GM18511 (cell line): ENCODE measurements around the gene VASN.

Source experiments
- ATAC-seq: cut with Tn5 transposase; IDR thresholded peaks from one replicate; pipeline ENCODE4 v1.9.1; 2021; ENCODE audit warnings: mild to moderate bottlenecking, moderate library complexity; ENCODE audit not compliant: unreplicated experiment

VASN gene

GRCh38 chr16:4351880-4352279 lies 19.8 kb upstream of the VASN start:
- no peak for ATAC-seq

DNA sequence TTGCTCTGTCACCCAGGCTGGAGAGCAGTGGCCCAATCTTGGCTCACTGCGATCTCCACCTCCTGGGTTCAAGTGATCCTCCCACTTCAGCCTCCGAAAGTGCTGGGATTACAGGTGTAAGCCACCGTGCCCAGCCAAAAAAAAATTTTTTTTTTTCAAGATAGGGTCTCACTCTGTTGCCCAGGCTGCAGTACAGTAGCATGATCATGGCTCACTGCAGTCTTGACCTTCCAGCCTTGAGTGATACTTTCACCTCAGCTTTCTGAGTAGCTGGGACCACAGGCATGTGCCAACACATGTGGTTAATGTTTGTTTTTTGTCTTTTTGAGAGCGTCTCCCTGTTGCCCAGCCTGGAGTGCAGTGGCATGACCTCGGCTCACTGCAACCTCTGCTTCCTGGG lies 18.8 kb upstream of the VASN start:
- ATAC-seq, result no peak

DNA sequence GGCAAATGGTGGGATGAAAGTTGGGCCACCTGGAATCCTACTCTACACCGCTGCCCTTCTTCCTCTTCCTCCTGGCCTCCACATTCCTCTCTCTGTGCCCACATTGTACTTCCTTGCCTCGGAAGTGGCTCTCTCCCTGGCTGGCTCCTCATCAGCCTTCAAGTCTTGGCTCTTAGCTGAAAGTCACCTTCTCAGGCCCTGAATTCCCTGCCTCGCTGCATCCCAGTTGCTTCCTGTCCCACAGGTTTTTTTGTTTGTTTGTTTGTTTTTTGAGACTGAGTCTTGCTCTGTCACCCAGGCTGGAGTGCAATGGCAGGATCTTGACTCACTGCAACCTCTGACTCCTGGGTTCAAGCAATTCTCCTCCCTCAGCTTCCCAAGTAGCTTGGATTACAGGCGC lies 18.0 kb upstream of the VASN start:
- no peak for ATAC-seq

- ATAC-seq, result no peak
These were observed 16.9 kb upstream of the VASN start for GRCh38 chr16:4354512-4355409.

GRCh38 chr16:4356820-4357219 lies 14.8 kb upstream of the VASN start:
- ATAC-seq, result no peak

DNA sequence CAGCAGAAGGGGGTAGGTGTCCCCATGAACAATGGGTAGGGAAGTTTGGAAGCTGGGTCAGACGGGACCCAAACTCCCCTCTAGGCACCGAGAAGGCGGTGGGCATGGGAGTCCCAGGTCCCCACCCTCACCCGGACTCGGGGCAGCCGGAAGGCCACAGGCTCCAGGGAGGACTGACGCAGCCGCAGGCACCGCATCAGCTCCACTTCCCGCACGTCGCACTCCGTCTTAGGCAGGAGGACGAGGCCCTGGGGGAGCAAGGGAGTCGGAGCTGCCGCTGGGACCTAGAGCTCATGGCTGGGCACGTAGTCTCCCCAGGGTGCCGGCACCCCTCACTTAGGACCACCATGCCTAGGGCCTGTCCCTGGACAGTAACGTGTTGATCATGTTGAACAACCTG lies 13.4 kb upstream of the VASN start:
- no peak for ATAC-seq

GRCh38 chr16:4358831-4359561 lies 12.7 kb upstream of the VASN start:
- ATAC-seq, result no peak

DNA sequence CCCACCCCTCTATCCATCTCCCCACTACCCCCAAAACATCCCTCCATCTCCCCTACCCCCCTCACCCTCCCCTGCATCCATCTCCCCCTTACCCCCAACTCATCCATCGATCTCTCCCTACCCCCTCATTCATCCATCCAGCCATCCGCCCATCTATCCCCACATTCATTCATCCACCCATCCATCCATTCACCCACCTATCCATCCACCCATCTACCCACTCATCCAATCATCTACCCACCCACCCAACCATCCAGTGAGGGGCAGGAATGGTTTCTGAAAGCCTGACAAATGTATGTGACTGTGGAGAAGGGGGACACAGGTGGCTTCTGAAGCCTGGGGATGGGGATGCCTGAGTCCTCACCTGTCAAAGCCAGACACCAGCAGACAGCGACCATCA lies 11.7 kb upstream of the VASN start:
- ATAC-seq, result no peak

DNA sequence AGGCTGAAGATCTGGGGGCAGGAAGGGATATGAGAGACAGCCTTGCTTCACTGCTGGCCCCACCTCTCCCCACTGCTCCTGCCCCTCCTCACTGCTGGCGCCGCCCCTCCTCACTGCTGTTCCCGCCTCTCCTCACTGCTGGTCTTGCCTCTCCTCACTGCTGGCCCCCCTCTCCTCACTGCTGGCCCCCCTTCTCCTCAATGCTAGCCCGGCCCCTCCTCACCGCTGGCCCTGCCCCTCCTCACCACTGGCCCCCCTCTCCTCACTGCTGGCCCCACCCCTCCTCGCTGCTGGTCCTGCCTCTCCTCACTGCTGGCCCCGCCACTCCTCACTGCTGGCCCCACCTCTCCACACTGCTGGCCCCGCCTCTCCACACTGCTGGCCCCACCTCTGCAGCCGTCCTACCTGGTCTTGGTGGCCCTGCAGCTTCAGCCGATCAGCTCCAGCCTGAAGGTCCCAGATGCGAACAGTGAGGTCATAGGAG lies 11.1 kb upstream of the VASN start:
- no peak for ATAC-seq

GRCh38 chr16:4361033-4361943 lies 10.4 kb upstream of the VASN start:
- ATAC-seq, result no peak

- no peak for ATAC-seq
These were observed 9.7 kb upstream of the VASN start for GRCh38 chr16:4361944-4362311.

DNA sequence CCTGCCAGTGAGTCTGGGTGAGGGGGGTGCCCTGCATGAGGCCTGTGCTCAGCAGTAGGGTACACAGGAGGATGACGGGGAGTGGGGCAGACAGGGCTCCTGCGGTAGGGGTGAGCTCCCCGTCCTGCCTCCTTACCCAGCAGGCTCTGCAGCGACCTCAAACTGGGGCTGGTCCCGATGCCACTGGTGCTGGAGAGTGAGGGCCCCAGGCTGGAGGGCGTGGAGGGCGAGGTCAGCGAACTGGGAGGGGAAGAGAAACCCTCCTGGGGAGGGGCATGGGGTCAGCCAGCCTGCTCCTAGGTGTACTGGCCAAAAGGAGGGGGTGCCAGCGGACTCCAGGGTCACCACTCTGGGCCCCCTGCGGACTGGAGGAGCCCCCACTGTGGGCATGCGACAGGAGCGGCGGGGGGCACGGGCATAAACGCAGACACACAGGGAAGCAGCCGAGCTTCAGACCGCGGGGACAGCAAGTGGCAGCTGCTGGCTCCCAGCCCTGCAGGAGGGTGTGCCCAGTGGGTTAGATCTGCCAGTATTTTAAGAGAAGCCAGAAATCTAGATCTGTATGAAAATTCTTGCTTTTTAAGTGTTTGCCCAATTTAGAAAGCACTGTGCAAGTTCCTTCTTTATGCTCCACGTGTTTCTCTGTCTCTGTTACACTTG lies 9.0 kb upstream of the VASN start:
- no peak for ATAC-seq

- no peak for ATAC-seq
These were observed 7.2 kb upstream of the VASN start for GRCh38 chr16:4364196-4365013.

DNA sequence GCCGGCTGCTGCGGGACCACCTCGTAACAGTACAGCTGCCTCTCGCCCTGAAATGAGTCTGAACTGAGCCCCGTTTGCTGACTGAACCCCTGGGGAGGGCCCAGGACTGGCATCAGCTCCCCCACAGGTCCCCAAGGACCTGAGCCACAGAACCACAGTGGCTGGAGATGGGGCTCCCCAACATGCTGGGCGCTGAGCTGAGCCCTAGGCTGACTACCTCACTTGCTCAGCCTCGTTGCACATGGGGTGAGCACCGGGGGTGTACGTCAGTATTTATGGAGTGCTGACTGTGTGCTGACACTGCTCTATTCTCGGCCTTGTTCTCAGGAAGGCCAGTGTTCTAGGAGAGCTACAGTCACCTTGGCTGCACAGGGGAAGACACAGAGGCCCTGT lies 6.6 kb upstream of the VASN start:
- ATAC-seq, result peak; percentile 96

- no peak for ATAC-seq
These were observed 6.0 kb upstream of the VASN start for GRCh38 chr16:4365615-4366014.

GRCh38 chr16:4366016-4366415 lies 5.6 kb upstream of the VASN start:
- no peak for ATAC-seq

GRCh38 chr16:4367393-4367856 lies 4.2 kb upstream of the VASN start:
- ATAC-seq, result no peak

- ATAC-seq, result no peak
These were observed 2.5 kb upstream of the VASN start for GRCh38 chr16:4369007-4369733.

DNA sequence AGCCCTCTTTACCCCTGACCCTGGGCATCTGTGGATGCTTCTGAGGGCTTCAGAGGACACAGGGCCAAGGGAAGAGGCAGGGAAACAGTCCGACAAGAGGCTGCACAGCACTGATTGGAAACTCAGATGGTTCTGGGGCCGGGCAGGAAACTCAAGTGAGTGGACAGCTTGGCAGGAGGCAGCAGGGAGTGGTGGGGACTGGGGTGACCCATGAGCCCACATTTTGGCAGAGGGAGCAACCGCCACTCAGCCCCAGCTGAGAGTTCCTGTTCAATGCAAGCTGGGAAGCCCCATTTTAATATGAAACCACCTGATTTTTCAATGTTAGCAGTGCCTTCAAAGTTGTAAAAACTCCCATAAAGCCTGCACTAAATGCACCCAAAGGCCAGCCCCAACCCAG lies 1.5 kb upstream of the VASN start:
- ATAC-seq, result no peak
